22Rv1 (cell line): ENCODE data around the gene RBBP6.

Experiments used
- ZFX ChIP-seq: fragments of 450-650 bp; IDR thresholded peaks from 2 replicates; pipeline ENCODE4 v1.6.1; 2017; ENCODE audit warnings: antibody characterized with exemption, borderline replicate concordance
- TF ChIP-seq, protein P1 (sequence below): fragments of 450-650 bp; IDR thresholded peaks from 2 replicates; pipeline ENCODE4 v1.5.1; 2017; ENCODE audit warnings: mild to moderate bottlenecking

DNA sequence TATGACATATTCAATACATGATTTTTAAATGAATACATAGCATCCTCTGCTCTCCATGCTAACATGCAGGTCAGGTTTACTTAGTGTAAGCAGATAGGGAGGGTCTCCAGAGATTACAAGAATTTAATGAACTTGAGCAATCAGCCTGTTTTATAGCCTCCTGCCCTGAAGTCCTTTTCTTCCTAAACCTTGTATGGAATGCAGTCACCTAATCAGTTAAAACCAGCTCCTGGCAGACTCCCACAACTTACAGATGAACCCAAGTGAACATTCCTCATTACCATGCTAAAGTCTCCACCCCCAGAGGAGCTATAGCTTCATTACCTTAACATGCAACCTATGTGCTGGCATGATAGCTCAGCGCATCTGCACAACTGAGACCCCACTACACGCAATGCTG lies 48.5 kb upstream of the RBBP6 start:
- TF ChIP-seq, protein P1, sequence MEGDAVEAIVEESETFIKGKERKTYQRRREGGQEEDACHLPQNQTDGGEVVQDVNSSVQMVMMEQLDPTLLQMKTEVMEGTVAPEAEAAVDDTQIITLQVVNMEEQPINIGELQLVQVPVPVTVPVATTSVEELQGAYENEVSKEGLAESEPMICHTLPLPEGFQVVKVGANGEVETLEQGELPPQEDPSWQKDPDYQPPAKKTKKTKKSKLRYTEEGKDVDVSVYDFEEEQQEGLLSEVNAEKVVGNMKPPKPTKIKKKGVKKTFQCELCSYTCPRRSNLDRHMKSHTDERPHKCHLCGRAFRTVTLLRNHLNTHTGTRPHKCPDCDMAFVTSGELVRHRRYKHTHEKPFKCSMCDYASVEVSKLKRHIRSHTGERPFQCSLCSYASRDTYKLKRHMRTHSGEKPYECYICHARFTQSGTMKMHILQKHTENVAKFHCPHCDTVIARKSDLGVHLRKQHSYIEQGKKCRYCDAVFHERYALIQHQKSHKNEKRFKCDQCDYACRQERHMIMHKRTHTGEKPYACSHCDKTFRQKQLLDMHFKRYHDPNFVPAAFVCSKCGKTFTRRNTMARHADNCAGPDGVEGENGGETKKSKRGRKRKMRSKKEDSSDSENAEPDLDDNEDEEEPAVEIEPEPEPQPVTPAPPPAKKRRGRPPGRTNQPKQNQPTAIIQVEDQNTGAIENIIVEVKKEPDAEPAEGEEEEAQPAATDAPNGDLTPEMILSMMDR: no peak
- no peak for TF ChIP-seq ZFX
